ENCODE data around the gene HOXC11.

The HOXC11 gene

GRCh38 chr12:53944209-53944608 lies 28.7 kb upstream of the HOXC11 start:
- no peak for DNase-seq

GRCh38 chr12:53944907-53945847 lies 27.7 kb upstream of the HOXC11 start:
- no peak for DNase-seq

- no peak for DNase-seq
Observed at GRCh38 chr12:53947743-53948142, 25.2 kb upstream of the HOXC11 start.

- DNase-seq = no peak
Observed at GRCh38 chr12:53948650-53949593, 24.0 kb upstream of the HOXC11 start.

GRCh38 chr12:53949631-53950436 lies 23.1 kb upstream of the HOXC11 start:
- DNase-seq = no peak

- no peak for DNase-seq
Observed at GRCh38 chr12:53950437-53950773, 22.5 kb upstream of the HOXC11 start.

- no peak for DNase-seq
Observed at GRCh38 chr12:53950789-53951576, 21.9 kb upstream of the HOXC11 start.

- DNase-seq = no peak
Observed at GRCh38 chr12:53951577-53952334, 21.2 kb upstream of the HOXC11 start.

GRCh38 chr12:53952335-53952694 lies 20.6 kb upstream of the HOXC11 start:
- DNase-seq = no peak

GRCh38 chr12:53952871-53953734 lies 19.8 kb upstream of the HOXC11 start:
- DNase-seq = no peak

GRCh38 chr12:53953831-53954693 lies 18.9 kb upstream of the HOXC11 start:
- DNase-seq = no peak

GRCh38 chr12:53954694-53955035 lies 18.3 kb upstream of the HOXC11 start, which contains the start of gene HOXC12:
HOXC12 (plus strand) TSS chr12:53954903; CDS start chr12:53954930, 27 bp downstream.
- DNase-seq = no peak

GRCh38 chr12:53955036-53955775 lies 17.7 kb upstream of the HOXC11 start:
- no peak for DNase-seq

- DNase-seq = no peak
Observed at GRCh38 chr12:53955776-53956250, 17.1 kb upstream of the HOXC11 start.

GRCh38 chr12:53956251-53956887 lies 16.6 kb upstream of the HOXC11 start:
- no peak for DNase-seq

GRCh38 chr12:53956914-53957536 lies 15.9 kb upstream of the HOXC11 start:
- no peak for DNase-seq

- DNase-seq = no peak
Observed at GRCh38 chr12:53958128-53958527, 14.8 kb upstream of the HOXC11 start.

All from activated CD8-positive, alpha-beta memory T cell treated with anti-CD3 and anti-CD28 coated beads, Interleukin-2, amount 50 U/mL, for 48 hours (primary cell).